Adrenal gland (tissue), 19 donors: ENCODE measurements around the gene ACR. TPM values are rescaled to one million over a fixed set of nuclear protein-coding genes. Genes with fewer than 3 reads are reported as not detected.

Experiments
- DNase-seq, 7 donors: peaks; one replicate each; pipeline ENCODE4 v3.0.0-alpha.2; 2019 to 2020
- H3K27ac ChIP-seq, 5 donors: fragments of 200-600 bp; sonication (generic) in 4 of 5; 1 replicate in 3 of 5; 2 replicates in 2 of 5; pipeline versions ENCODE4 v1.5.1 to v1.8.0; 2016 to 2020; ENCODE audit warnings: mild to moderate bottlenecking in 1 of 5
- H3K27me3 ChIP-seq: fragments of 200-600 bp; 2 replicates; pipeline ENCODE4 v1.8.0; 2021
- H3K36me3 ChIP-seq, 2 donors: fragments of 200-600 bp; replicated peaks in 1 of 2; 1 replicate in 1 of 2; 2 replicates in 1 of 2; pipeline versions ENCODE4 v1.5.1 to v1.8.0; 2018 to 2022
- H3K4me1 ChIP-seq, 2 donors: fragments of 200-600 bp; replicated peaks in 1 of 2; 1 replicate in 1 of 2; 2 replicates in 1 of 2; pipeline versions ENCODE4 v1.5.1 to v1.8.0; 2018 to 2021
- H3K4me3 ChIP-seq, 4 donors: fragments of 200-600 bp; sonication (generic) in 3 of 4; one replicate each; pipeline ENCODE4 v1.5.1; 2016 to 2018
- H3K9me3 ChIP-seq, 3 donors: fragments of 200-600 bp; sonication (generic) in 1 of 3; replicated peaks in 1 of 3; 1 replicate in 2 of 3; 2 replicates in 1 of 3; pipeline versions ENCODE4 v1.5.1 to v1.8.0; 2016 to 2021
- CTCF ChIP-seq, 6 experiments: fragments of 450-650 bp in 4 of 6; fragments of 200-600 bp in 2 of 6; sonication (generic) in 1 of 6; IDR thresholded peaks; 1 replicate in 5 of 6; 2 replicates in 1 of 6; pipeline versions ENCODE4 v1.5.1 to v1.8.0; 2016 to 2021; ENCODE audit warnings: antibody characterized with exemption in 6 of 6, mild to moderate bottlenecking in 2 of 6, moderate library complexity in 1 of 6
- POLR2A ChIP-seq, 2 donors: fragments of 450-650 bp; IDR thresholded peaks; one replicate each; pipeline ENCODE4 v1.6.1; 2017; ENCODE audit warnings: antibody characterized with exemption in 2 of 2, mild to moderate bottlenecking in 2 of 2, moderate library complexity in 1 of 2
- WGBS, 4 donors: extraction: QIAGEN DNeasy Blood & Tissue Kit in 2 of 4; methylation state at CpG; one replicate each; pipeline versions ENCODE4 v1.1.5 to v1.1.7; 2013 to 2017; 5-methylcytosine and 5-hydroxymethylcytosine counted together
- intact Hi-C, 2 donors: fragments of 100-400 bp; cut with DNase I; formaldehyde crosslinking; loops; one replicate each; pipeline versions ENCODE4 v1.14.1 to v1.15.0; 2022 to 2023
- long read RNA-seq, 10 donors: library from polyadenylated mRNA in 3 of 10; unstranded in 2 of 10; stranded (forward) in 1 of 10; transcript quantifications; one replicate each; pipeline ENCODE4 v2.0.0 and lab custom pipeline, GENCODE V29; 2021 to 2026
- polyA plus RNA-seq, 3 donors: library from polyadenylated mRNA; stranded (reverse); fragments of 200-250 nt in 2 of 3; fragments of 350-450 nt in 1 of 3; fragmentation: Illumina TruSeq in 1 of 3; extraction: RNeasy Lipid Tissue Mini Kit (QIAGEN cat#74804) in 1 of 3; gene quantifications; one replicate each; pipeline ENCODE4 v1.2.3, GENCODE V29; 2013 to 2014
- total RNA-seq, 9 donors: library from RNA; depleted of rRNA in 4 of 9; stranded (reverse); fragments of >200 nt in 4 of 9; fragments of 120-200 nt in 1 of 9; fragmentation: NEBNext Ultra II Directional in 1 of 9; extraction: Animal tissue kit (Norgen Biotek cat#: 25700) in 1 of 9; gene quantifications; one replicate each; pipeline versions ENCODE4 v1.1.0 to v1.2.4, GENCODE V29; 2013 to 2023
- donor health status: healthy with polysubstance abuse.
- donor health status: Bipolar disorder and iron deficiency.
- donor health status: DM: yes; HTN: yes; CAD: no.
- donor health status: DM: no; HTN: no; CAD: no.
- donor health status: DM: no; HTN: no; CAD: no.
- donor health status: DM: yes; HTN: yes; CAD: no.

Gene ACR
- 1 to 10 TPM in 1 of 9 donors, under 1 TPM in 4, not detected in 4; 0.28 to 1.3 (median 0.46) TPM for total RNA-seq
- 1 to 10 TPM in 1 of 3 donors, under 1 TPM in 2; 0.13 to 1.5 (median 0.61) TPM for polyA plus RNA-seq
- long read RNA-seq, donor 1: 0 reads
- long read RNA-seq, donor 2: 0 reads
- long read RNA-seq, donor 3: 0 reads
- long read RNA-seq, donor 4: 0 reads
- long read RNA-seq, donor 5: 0 reads
- long read RNA-seq, donor 6: 0 reads
- long read RNA-seq, donor 7: 0 reads
- long read RNA-seq, donor 8: 0 reads
- long read RNA-seq, donor 9: 0 reads
- long read RNA-seq, donor 10: 0 reads

GRCh38 chr22:50737728-50738648 is at the start of gene ACR:
TSS of gene ACR (plus strand) at chr22:50738204. CDS start at chr22:50738236, 32 bp downstream.
- H3K4me3 ChIP-seq: no peak within 1 kb of the TSS
- H3K36me3 ChIP-seq: no peaks in the 10 kb centered on the region
- 73 to 81% (median 77%) methylated on average over 10 to 13 of the region's 13 CpGs for WGBS, 4 donors
- intact Hi-C loops: no loop called here
- DNase-seq: peak in 4 of 7 donors; percentile 3 to 45 (median 10)
- H3K27me3 ChIP-seq: no peaks in the 10 kb centered on the region
- no peaks in the 10 kb centered on the region for H3K9me3 ChIP-seq
- H3K4me1 ChIP-seq: no peaks in the 10 kb centered on the region
- no peak within 1 kb of the TSS for H3K27ac ChIP-seq
- TF ChIP-seq CTCF (IDR thresholded peaks at IDR 0.05) (no peak), POLR2A (IDR thresholded peaks at IDR 0.05) (no peak)

- no peak overlapping the region for H3K27ac ChIP-seq
- no peaks in the 10 kb centered on the region for H3K9me3 ChIP-seq
- H3K4me3 ChIP-seq: no peak overlapping the region
- no peaks in the 10 kb centered on the region for H3K27me3 ChIP-seq
- intact Hi-C loops: no loop called here
- H3K4me1 ChIP-seq: no peaks in the 10 kb centered on the region
- WGBS, 4 donors: 62 to 73% (median 72%) methylated on average over 4 to 5 of the region's 5 CpGs
- DNase-seq: peak in 2 of 7 donors; percentile 8 to 37
- no peak for TF ChIP-seq POLR2A (IDR thresholded peaks at IDR 0.05)
- TF ChIP-seq CTCF (IDR thresholded peaks at IDR 0.05): no peak
- H3K36me3 ChIP-seq: no peaks in the 10 kb centered on the region
Observed at GRCh38 chr22:50688448-50688847, 49.6 kb upstream of the ACR start.

- intact Hi-C loops: no loop called here
- 7 to 21% (median 15%) methylated on average over 2 of the region's 2 CpGs for WGBS, 4 donors
- no peak overlapping the region for H3K4me3 ChIP-seq
- no peaks in the 10 kb centered on the region for H3K9me3 ChIP-seq
- H3K4me1 ChIP-seq: no peaks in the 10 kb centered on the region
- TF ChIP-seq CTCF (IDR thresholded peaks at IDR 0.05) (peak in 4 of 6 experiments; percentile 21 to 39 (median 33)), POLR2A (IDR thresholded peaks at IDR 0.05) (no peak)
- H3K27ac ChIP-seq: no peak overlapping the region
- DNase-seq: peak in 2 of 7 donors; percentile 11 to 50
- H3K36me3 ChIP-seq: no peaks in the 10 kb centered on the region
- H3K27me3 ChIP-seq: no peaks in the 10 kb centered on the region
Observed at GRCh38 chr22:50691521-50691920, 46.5 kb upstream of the ACR start.

- Histone ChIP-seq H3K9me3 (no peaks in the 10 kb centered on the region), H3K4me1 (no peaks in the 10 kb centered on the region), H3K27ac (no peak overlapping the region), H3K36me3 (no peaks in the 10 kb centered on the region), H3K4me3 (no peak overlapping the region), H3K27me3 (no peaks in the 10 kb centered on the region)
- DNase-seq: no peak
- no peak for TF ChIP-seq CTCF (IDR thresholded peaks at IDR 0.05)
- TF ChIP-seq POLR2A (IDR thresholded peaks at IDR 0.05): no peak
- intact Hi-C loops: no loop called here
- 75 to 82% (median 77%) methylated on average over 6 of the region's 6 CpGs for WGBS, 4 donors
Observed at GRCh38 chr22:50693462-50693861, 44.5 kb upstream of the ACR start.
